ENCODE measurements around the gene SIRPB1. TPM values are rescaled to one million over a fixed set of nuclear protein-coding genes. Genes with fewer than 3 reads are reported as not detected.
"Not testable (repeated sequence)": the region's sequence is repeated elsewhere in the genome, so short reads cannot be mapped to it uniquely, and the experiment has no call there.

The SIRPB1 gene
- total RNA-seq, 1 experiment from 2014 or later = 11.6 TPM

DNA sequence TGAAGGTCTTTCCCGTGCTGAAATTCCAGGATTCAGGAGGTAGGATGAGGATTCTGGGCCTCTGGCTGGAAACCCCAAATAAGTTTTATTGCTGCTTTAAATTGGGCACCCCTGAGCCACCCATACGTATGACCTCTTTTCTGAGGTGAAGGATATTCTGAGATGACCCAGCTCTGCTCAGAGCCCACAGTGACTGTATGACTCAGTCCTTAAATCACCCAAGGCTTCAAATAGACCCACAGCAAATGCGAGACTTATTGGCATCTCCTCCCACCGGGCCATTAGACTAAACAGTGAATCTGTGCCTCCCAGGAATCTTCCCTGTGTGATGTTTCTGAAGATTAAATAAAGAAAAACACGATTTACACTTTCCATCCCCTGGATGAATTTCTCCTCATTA, 28.3 kb upstream of the SIRPB1 start:
- Histone ChIP-seq H3K4me3 (ENCODE audit: low read length) (no peak overlapping the region), H3K27ac (ENCODE audit: low read length) (no peak overlapping the region), H2AFZ (ENCODE audit: low read length) (no peak overlapping the region), H3K4me1 (ENCODE audit: insufficient read depth, low read length) (0 out of 2 replicates have a peak, but pooled peaks cover 4% of the 10 kb centered on the region), H4K20me1 (ENCODE audit: low read length) (no peaks in the 10 kb centered on the region), H3F3A (ENCODE audit: low read length, unreplicated experiment) (no peaks in the 10 kb centered on the region), H3K27me3 (ENCODE audit: low read length) (no peaks in the 10 kb centered on the region), H3K9ac (ENCODE audit: low read length) (no peak overlapping the region), H3K36me3 (ENCODE audit: low read depth, low read length) (no peaks in the 10 kb centered on the region), H3K4me2 (ENCODE audit: low read length) (no peak overlapping the region), H3K79me2 (ENCODE audit: low read length) (no peaks in the 10 kb centered on the region), H3K9me2 (replicated peaks; ENCODE audit: low read length) (no peaks in the 10 kb centered on the region), H3K9me3 (ENCODE audit: low read length) (no peaks in the 10 kb centered on the region)
- DNase-seq (no peak), ATAC-seq (no peak)
- TF ChIP-seq EZH2phosphoT487 (IDR thresholded peaks at IDR 0.05; ENCODE audit: borderline replicate concordance, low read length) (no peak), EZH2 (IDR thresholded peaks at IDR 0.05; ENCODE audit: low read length, unreplicated experiment) (no peak)
- TF ChIP-seq, protein P1, sequence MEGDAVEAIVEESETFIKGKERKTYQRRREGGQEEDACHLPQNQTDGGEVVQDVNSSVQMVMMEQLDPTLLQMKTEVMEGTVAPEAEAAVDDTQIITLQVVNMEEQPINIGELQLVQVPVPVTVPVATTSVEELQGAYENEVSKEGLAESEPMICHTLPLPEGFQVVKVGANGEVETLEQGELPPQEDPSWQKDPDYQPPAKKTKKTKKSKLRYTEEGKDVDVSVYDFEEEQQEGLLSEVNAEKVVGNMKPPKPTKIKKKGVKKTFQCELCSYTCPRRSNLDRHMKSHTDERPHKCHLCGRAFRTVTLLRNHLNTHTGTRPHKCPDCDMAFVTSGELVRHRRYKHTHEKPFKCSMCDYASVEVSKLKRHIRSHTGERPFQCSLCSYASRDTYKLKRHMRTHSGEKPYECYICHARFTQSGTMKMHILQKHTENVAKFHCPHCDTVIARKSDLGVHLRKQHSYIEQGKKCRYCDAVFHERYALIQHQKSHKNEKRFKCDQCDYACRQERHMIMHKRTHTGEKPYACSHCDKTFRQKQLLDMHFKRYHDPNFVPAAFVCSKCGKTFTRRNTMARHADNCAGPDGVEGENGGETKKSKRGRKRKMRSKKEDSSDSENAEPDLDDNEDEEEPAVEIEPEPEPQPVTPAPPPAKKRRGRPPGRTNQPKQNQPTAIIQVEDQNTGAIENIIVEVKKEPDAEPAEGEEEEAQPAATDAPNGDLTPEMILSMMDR (conservative IDR thresholded peaks at IDR 0.05; ENCODE audit: low read depth, low read length) = no peak
- ChIA-PET CTCF (no interaction called here), POLR2A (ENCODE audit: unreplicated experiment) (no interaction called here)
- intact Hi-C loops (cut with micrococcal nuclease) = no loop called here
- BruUV-seq (replicated peaks) = no TSS peak

GRCh38 chr20:1646975-1647431, 27.2 kb upstream of the SIRPB1 start:
- Histone ChIP-seq H4K20me1 (ENCODE audit: low read length) (no peaks in the 10 kb centered on the region), H3K27me3 (ENCODE audit: low read length) (no peaks in the 10 kb centered on the region), H3K36me3 (ENCODE audit: low read depth, low read length) (no peaks in the 10 kb centered on the region), H3K4me2 (ENCODE audit: low read length) (no peak overlapping the region), H3K9me2 (replicated peaks; ENCODE audit: low read length) (no peaks in the 10 kb centered on the region), H3K4me3 (ENCODE audit: low read length) (no peak overlapping the region), H3K79me2 (ENCODE audit: low read length) (no peaks in the 10 kb centered on the region), H3K27ac (ENCODE audit: low read length) (no peak overlapping the region), H3F3A (ENCODE audit: low read length, unreplicated experiment) (no peaks in the 10 kb centered on the region), H3K9me3 (ENCODE audit: low read length) (no peaks in the 10 kb centered on the region), H3K4me1 (ENCODE audit: insufficient read depth, low read length) (0 out of 2 replicates have a peak, but pooled peaks cover 4% of the 10 kb centered on the region), H3K9ac (ENCODE audit: low read length) (no peak overlapping the region), H2AFZ (ENCODE audit: low read length) (no peak overlapping the region)
- intact Hi-C loops (cut with micrococcal nuclease) = no loop called here
- DNase-seq (no peak), ATAC-seq (no peak)
- ChIA-PET CTCF (no interaction called here), POLR2A (ENCODE audit: unreplicated experiment) (no interaction called here)
- no TSS peak for BruUV-seq (replicated peaks)
- TF ChIP-seq EZH2phosphoT487 (IDR thresholded peaks at IDR 0.05; ENCODE audit: borderline replicate concordance, low read length) (no peak), EZH2 (IDR thresholded peaks at IDR 0.05; ENCODE audit: low read length, unreplicated experiment) (no peak)
- TF ChIP-seq, protein P1 (conservative IDR thresholded peaks at IDR 0.05; ENCODE audit: low read depth, low read length) = no peak

- Histone ChIP-seq H3K4me1 (ENCODE audit: insufficient read depth, low read length) (0 out of 2 replicates have a peak, but pooled peaks cover 4% of the 10 kb centered on the region), H3K9me2 (replicated peaks; ENCODE audit: low read length) (no peaks in the 10 kb centered on the region), H3K4me2 (ENCODE audit: low read length) (no peak overlapping the region), H3K4me3 (ENCODE audit: low read length) (no peak overlapping the region), H3K36me3 (ENCODE audit: low read depth, low read length) (no peaks in the 10 kb centered on the region), H3K27me3 (ENCODE audit: low read length) (no peaks in the 10 kb centered on the region), H3K79me2 (ENCODE audit: low read length) (no peaks in the 10 kb centered on the region), H3K9me3 (ENCODE audit: low read length) (no peaks in the 10 kb centered on the region), H2AFZ (ENCODE audit: low read length) (no peak overlapping the region), H3F3A (ENCODE audit: low read length, unreplicated experiment) (no peaks in the 10 kb centered on the region), H3K9ac (ENCODE audit: low read length) (no peak overlapping the region), H3K27ac (ENCODE audit: low read length) (no peak overlapping the region), H4K20me1 (ENCODE audit: low read length) (no peaks in the 10 kb centered on the region)
- no peak for DNase-seq
- no peak for ATAC-seq
- TF ChIP-seq EZH2 (IDR thresholded peaks at IDR 0.05; ENCODE audit: low read length, unreplicated experiment) (no peak), EZH2phosphoT487 (IDR thresholded peaks at IDR 0.05; ENCODE audit: borderline replicate concordance, low read length) (no peak)
- TF ChIP-seq, protein P1 (conservative IDR thresholded peaks at IDR 0.05; ENCODE audit: low read depth, low read length) = no peak
- POLR2A ChIA-PET (ENCODE audit: unreplicated experiment) = no interaction called here
- intact Hi-C loops (cut with micrococcal nuclease) = no loop called here
- no TSS peak for BruUV-seq (replicated peaks)
- CTCF ChIA-PET = no interaction called here
Measured at GRCh38 chr20:1644101-1644962, 24.5 kb upstream of the SIRPB1 start.

- H3K4me2 ChIP-seq (ENCODE audit: low read length) = not testable (repeated sequence)
Measured at GRCh38 chr20:1638643-1639042, 18.8 kb upstream of the SIRPB1 start.

More at GRCh38 chr20:1638643-1639042, 18.8 kb upstream of the SIRPB1 start:
- H3K4me3 ChIP-seq (ENCODE audit: low read length); CTCF ChIA-PET; H3K27ac ChIP-seq (ENCODE audit: low read length); H2AFZ ChIP-seq (ENCODE audit: low read length); BruUV-seq (replicated peaks); H3F3A ChIP-seq (ENCODE audit: low read length, unreplicated experiment); DNase-seq; H3K79me2 ChIP-seq (ENCODE audit: low read length); ATAC-seq; H3K36me3 ChIP-seq (ENCODE audit: low read depth, low read length); H3K9me2 ChIP-seq (replicated peaks; ENCODE audit: low read length); POLR2A ChIA-PET (ENCODE audit: unreplicated experiment); H3K9me3 ChIP-seq (ENCODE audit: low read length); H4K20me1 ChIP-seq (ENCODE audit: low read length); H3K27me3 ChIP-seq (ENCODE audit: low read length); intact Hi-C loops (cut with micrococcal nuclease); H3K9ac ChIP-seq (ENCODE audit: low read length); H3K4me1 ChIP-seq (ENCODE audit: insufficient read depth, low read length): not testable (repeated sequence)
